Measurements from ENCODE around the gene TENM3.

TENM3 gene

GRCh38 chr4:182413550-182413949, 170.3 kb downstream of the TENM3 start:
- DNase-seq: no peak

GRCh38 chr4:182415116-182415515, 171.9 kb downstream of the TENM3 start:
- no peak for DNase-seq

GRCh38 chr4:182416067-182416466, 172.9 kb downstream of the TENM3 start:
- DNase-seq: no peak

- no peak for DNase-seq
Observed at GRCh38 chr4:182418054-182418734, 175.0 kb downstream of the TENM3 start.

- DNase-seq: no peak
Observed at GRCh38 chr4:182420189-182420588, 177.0 kb downstream of the TENM3 start.

GRCh38 chr4:182421753-182422152, 178.6 kb downstream of the TENM3 start:
- no peak for DNase-seq

- no peak for DNase-seq
Observed at GRCh38 chr4:182425302-182425701, 182.1 kb downstream of the TENM3 start.

- no peak for DNase-seq
Observed at GRCh38 chr4:182426901-182427300, 183.7 kb downstream of the TENM3 start.

- no peak for DNase-seq
Observed at GRCh38 chr4:182427554-182427953, 184.4 kb downstream of the TENM3 start.

- DNase-seq: no peak
Observed at GRCh38 chr4:182429896-182430295, 186.7 kb downstream of the TENM3 start.

- DNase-seq: no peak
Observed at GRCh38 chr4:182432819-182433218, 189.6 kb downstream of the TENM3 start.

- DNase-seq: no peak
Observed at GRCh38 chr4:182434720-182435119, 191.5 kb downstream of the TENM3 start.

- DNase-seq: no peak
Observed at GRCh38 chr4:182435401-182435800, 192.2 kb downstream of the TENM3 start.

- DNase-seq: no peak
Observed at GRCh38 chr4:182443070-182443469, 199.9 kb downstream of the TENM3 start.

GRCh38 chr4:182447767-182448280, 204.6 kb downstream of the TENM3 start:
- no peak for DNase-seq

GRCh38 chr4:182448281-182449151, 205.3 kb downstream of the TENM3 start:
- DNase-seq: peak; percentile 72

GRCh38 chr4:182449186-182449929, 206.2 kb downstream of the TENM3 start:
- DNase-seq: no peak

GRCh38 chr4:182449930-182450439, 206.8 kb downstream of the TENM3 start:
- no peak for DNase-seq

- no peak for DNase-seq
Observed at GRCh38 chr4:182451441-182451840, 208.2 kb downstream of the TENM3 start.

- no peak for DNase-seq
Observed at GRCh38 chr4:182453830-182454229, 210.6 kb downstream of the TENM3 start.

- DNase-seq: no peak
Observed at GRCh38 chr4:182454440-182455013, 211.3 kb downstream of the TENM3 start.

GRCh38 chr4:182465114-182465513, 221.9 kb downstream of the TENM3 start:
- no peak for DNase-seq

GRCh38 chr4:182465979-182466378, 222.8 kb downstream of the TENM3 start:
- no peak for DNase-seq
